ENCODE measurements around the gene PRPF6. TPM values are rescaled to one million over a fixed set of nuclear protein-coding genes. Genes with fewer than 3 reads are reported as not detected.
A peak's percentile ranks its signal among the peaks of the same experiment; 100 is the strongest.

The PRPF6 gene
- total and polyA plus RNA-seq, 2 of the 13 experiments (the other 11 are each of a cell fraction or from before 2014, with no cell fraction given) = 63.7 to 101 TPM

GRCh38 chr20:64021124-64021975 is 40.4 kb downstream of the PRPF6 start:
- no peaks in the 10 kb centered on the region for H4K20me1 ChIP-seq (ENCODE audit: insufficient read depth, low read length)
- ATAC-seq (no peak), FAIRE-seq (no peak), DNase-seq (ENCODE audit: low spot score) (no peak)
- peaks cover 4% of the 10 kb centered on the region for H3K79me2 ChIP-seq (ENCODE audit: insufficient read depth, low read length)
- POLR2A ChIA-PET = no interaction called here
- WGBS (ENCODE audit: low lambda C conversion rate) = 98% methylated on average over 33 of the region's 36 CpGs
- no peaks in the 10 kb centered on the region for H3K9me3 ChIP-seq (ENCODE audit: low read length)
- no peaks in the 10 kb centered on the region for H3K27me3 ChIP-seq (ENCODE audit: control insufficient read depth in 1 of 2, insufficient read depth in 2 of 2, low read length in 2 of 2)
- peaks cover 48 to 70% of the 10 kb centered on the region in 2 experiments for H3K36me3 ChIP-seq (replicated peaks in 1 of 2; ENCODE audit: control insufficient read depth in 1 of 2, insufficient read depth in 2 of 2, low read length in 2 of 2)
- no TSS peak for BruUV-seq (replicated peaks)
- H3K4me2 ChIP-seq (ENCODE audit: low read depth, low read length) = no peak overlapping the region
- in situ Hi-C loops (cut with HindIII; ENCODE audit: extremely low pct_ligation_motif_present, low pct_unique_long_range_greater_than_20kb) = loop anchor here (5.0 kb wide), 1 partner anchor 39 kb away; the partner anchor contains the start of gene PRPF6
- H3K4me3 ChIP-seq (replicated peaks in 1 of 3; ENCODE audit: insufficient read depth in 1 of 3, low read depth in 2 of 3, low read length in 3 of 3) = no peak overlapping the region
- CTCF ChIA-PET (ENCODE audit: low intra/inter-chr PET ratio, low total read pairs) = no interaction called here
- intact Hi-C loops (cut with micrococcal nuclease; ENCODE audit: unreplicated experiment) = no loop called here
- H3K9ac ChIP-seq (ENCODE audit: insufficient read depth, low read depth, low read length) = no peak overlapping the region
- no peak overlapping the region for H3K27ac ChIP-seq (ENCODE audit: extremely low read length, insufficient read depth, low read length)
- peaks cover 42% of the 10 kb centered on the region for H3K4me1 ChIP-seq (ENCODE audit: insufficient read depth, low read length)
- no peak overlapping the region for H2AFZ ChIP-seq (ENCODE audit: low read length)
- no peak for TF ChIP-seq CREBL2 (CRISPR knock-in tag; IDR thresholded peaks at IDR 0.05; ENCODE audit: borderline replicate concordance)
- peak; percentile 13 to 60; a peak in 2 of 4 replicates for TF ChIP-seq POLR2A (IDR thresholded peaks at IDR 0.05; ENCODE audit: insufficient read depth in 1 of 2, low read depth in 2 of 2, low read length in 2 of 2)
- no peak for TF ChIP-seq FOSL1 (CRISPR knock-in tag; IDR thresholded peaks at IDR 0.05; ENCODE audit: borderline replicate concordance)
- no peak for TF ChIP-seq TEAD2 (CRISPR knock-in tag; IDR thresholded peaks at IDR 0.05)
- TF ChIP-seq AKNA (CRISPR knock-in tag; IDR thresholded peaks at IDR 0.05; ENCODE audit: borderline replicate concordance) = no peak
- no peak for TF ChIP-seq AFF4 (CRISPR knock-in tag; IDR thresholded peaks at IDR 0.05)
- peak; percentile 64 for TF ChIP-seq ZFP91 (CRISPR knock-in tag; IDR thresholded peaks at IDR 0.05; ENCODE audit: borderline replicate concordance)
- TF ChIP-seq SKIL (CRISPR knock-in tag; IDR thresholded peaks at IDR 0.05; ENCODE audit: borderline replicate concordance) = no peak
- no peak for TF ChIP-seq FOSL2 (CRISPR knock-in tag; IDR thresholded peaks at IDR 0.05)

Measured in HepG2 (cell line).